Measurements from ENCODE around the gene CREB5.

DNA sequence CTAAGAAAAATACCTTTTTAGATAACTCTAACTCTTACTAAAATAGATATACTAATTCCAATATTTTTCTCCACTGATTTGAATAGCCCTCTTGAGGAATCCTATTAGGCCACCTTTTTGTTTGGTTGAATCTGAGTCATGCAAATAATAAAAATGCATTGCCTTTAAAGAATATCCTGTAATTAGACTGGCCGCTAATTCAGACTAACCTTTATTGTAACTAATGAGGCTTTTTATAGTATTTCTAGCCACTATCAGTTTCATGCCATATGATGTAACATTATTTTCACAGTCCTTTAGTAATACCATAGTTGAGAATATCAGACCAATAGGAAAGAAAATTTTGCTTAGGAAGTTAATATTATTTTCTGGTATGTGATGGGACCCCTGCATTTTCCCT lies 90.1 kb downstream of the CREB5 start:
- TF ChIP-seq, protein P1, sequence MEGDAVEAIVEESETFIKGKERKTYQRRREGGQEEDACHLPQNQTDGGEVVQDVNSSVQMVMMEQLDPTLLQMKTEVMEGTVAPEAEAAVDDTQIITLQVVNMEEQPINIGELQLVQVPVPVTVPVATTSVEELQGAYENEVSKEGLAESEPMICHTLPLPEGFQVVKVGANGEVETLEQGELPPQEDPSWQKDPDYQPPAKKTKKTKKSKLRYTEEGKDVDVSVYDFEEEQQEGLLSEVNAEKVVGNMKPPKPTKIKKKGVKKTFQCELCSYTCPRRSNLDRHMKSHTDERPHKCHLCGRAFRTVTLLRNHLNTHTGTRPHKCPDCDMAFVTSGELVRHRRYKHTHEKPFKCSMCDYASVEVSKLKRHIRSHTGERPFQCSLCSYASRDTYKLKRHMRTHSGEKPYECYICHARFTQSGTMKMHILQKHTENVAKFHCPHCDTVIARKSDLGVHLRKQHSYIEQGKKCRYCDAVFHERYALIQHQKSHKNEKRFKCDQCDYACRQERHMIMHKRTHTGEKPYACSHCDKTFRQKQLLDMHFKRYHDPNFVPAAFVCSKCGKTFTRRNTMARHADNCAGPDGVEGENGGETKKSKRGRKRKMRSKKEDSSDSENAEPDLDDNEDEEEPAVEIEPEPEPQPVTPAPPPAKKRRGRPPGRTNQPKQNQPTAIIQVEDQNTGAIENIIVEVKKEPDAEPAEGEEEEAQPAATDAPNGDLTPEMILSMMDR (IDR thresholded peaks at IDR 0.05) = no peak
- TF ChIP-seq POLR2A (IDR thresholded peaks at IDR 0.05) = no peak
- no peak for TF ChIP-seq POLR2AphosphoS5 (IDR thresholded peaks at IDR 0.05)
- TF ChIP-seq EP300 (IDR thresholded peaks at IDR 0.05) = no peak
